Measurements from ENCODE around the gene LAMA2.
"Not testable (repeated sequence)": the region's sequence is repeated elsewhere in the genome, so short reads cannot be mapped to it uniquely, and the experiment has no call there.

The LAMA2 gene

GRCh38 chr6:129124347-129124746 is 241.4 kb downstream of the LAMA2 start:
- DNase-seq (ENCODE audit: low spot score): no peak

DNA sequence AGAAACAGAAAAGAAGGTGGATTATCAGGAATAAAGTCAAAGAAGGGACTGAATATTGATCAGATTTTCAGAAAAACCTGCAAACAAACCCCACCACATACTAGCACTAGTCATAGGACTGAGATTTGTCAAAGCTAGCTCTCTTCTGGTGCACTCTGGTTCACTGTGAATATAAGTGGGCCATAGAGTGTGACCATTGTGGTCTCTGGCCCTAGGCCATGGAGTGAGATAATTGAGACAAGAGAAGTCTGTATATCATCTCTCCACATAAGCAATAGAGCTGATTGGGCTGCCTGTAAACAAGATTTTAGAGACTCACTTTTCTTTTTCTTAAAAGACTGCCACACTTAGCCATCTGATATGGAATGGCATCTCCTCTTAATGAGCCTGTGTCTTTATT is 247.2 kb downstream of the LAMA2 start:
- no peak for DNase-seq (ENCODE audit: low spot score)

DNA sequence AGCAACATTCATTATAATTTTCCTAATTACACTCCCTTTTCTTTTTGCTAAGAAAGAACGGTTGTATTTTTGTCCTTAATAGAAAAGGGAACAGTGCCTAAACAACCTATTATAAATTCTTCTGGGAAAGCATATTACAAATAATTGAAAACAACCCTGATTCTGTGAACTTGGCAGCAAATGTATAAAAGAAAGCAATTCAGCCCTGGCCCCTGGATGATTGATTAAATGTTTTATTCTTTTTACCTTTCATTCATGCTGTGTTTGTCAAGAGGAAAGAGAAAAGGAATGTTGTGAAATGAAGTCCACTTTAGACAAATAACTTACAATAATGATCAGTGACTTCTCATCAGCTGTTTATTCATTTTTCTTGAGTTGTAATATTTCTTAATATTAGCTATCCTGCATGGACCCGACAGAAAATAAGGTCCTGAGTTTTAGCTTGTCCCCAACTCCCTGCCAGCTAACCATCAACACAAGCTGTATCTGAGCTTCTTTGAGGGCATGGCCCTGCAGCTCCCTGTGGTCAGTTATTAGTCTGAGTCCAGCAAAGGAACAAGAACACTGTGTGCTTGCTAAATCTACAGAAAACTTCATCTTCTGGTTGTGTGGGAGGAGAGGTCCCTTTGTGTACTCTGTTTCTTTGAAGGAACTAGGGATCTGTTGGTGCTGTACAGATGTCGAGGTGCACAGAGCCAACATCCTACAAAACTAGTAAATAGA is 248.2 kb downstream of the LAMA2 start:
- DNase-seq (ENCODE audit: low spot score): no peak

DNA sequence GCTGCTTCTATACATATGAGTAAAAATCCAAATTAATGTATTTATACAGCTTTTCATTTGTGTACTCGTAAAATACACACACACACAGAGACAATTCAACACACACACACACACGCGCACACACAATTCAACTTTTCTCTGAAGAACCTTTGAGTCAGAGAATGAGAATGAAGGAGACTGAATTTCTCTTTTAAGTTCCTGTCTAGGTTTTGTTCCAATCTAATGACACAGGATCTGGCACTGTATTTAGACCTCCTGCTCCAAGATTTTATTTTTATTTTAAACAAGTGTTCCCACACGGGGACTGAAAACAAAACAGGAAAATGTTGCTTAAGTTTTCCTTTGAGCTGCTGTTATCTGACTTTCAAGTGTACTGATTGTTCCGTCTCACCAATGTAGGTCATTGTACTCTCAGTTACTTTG is 250.8 kb downstream of the LAMA2 start:
- DNase-seq (ENCODE audit: low spot score): no peak

DNA sequence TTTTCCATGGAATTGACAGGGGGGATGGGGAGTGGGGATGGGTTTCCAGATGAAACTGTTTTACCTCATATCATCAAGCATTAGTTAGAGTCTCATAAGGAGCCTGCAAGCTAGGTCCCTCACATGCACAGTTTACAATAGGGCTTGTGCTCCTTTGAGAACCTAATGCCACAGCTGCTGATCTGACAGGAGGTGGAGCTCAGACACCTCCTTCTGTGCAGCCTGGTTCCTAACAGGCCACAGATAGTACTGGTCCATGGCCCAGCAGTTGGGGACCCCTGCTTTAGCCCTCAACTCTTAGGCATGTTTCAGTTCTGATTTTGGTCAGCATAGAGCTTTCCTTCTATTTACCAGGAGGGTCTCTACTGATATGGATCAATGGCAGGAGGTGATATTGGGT is 251.6 kb downstream of the LAMA2 start:
- DNase-seq (ENCODE audit: low spot score): no peak

GRCh38 chr6:129135451-129135850 is 252.5 kb downstream of the LAMA2 start:
- DNase-seq (ENCODE audit: low spot score): no peak

- no peak for DNase-seq (ENCODE audit: low spot score)
These were observed 253.8 kb downstream of the LAMA2 start for GRCh38 chr6:129136751-129137150.

DNA sequence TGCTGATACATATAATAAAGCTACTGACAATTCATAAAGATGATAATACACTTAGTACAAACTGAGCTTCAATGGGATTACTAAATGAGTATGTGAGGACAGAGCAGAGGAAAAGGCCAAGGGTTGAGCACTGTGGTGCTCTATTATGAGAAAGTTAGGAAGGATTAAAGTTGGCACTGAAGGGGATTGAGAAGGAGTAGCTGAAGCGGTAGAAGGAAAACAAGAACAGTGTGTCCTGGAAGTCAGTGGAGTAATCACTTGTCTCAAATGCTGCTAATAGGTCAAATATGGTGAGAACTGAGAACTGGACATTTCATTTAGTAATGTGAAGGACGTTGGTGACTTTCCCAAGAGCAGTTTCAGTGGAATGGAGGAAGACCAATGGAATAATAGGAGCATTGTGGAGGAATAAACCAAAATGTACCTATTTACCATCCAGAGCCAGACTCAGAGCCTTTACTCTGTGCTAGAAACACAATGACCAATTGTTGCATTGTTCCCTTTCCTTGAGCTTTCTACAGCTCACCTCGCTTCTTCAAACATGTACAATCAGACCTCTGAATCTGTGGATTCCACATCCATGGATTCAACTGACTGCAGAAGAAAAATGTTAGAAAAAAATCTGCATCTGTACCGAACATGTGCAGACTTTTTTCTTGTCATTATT is 255.9 kb downstream of the LAMA2 start:
- no peak for DNase-seq (ENCODE audit: low spot score)

DNA sequence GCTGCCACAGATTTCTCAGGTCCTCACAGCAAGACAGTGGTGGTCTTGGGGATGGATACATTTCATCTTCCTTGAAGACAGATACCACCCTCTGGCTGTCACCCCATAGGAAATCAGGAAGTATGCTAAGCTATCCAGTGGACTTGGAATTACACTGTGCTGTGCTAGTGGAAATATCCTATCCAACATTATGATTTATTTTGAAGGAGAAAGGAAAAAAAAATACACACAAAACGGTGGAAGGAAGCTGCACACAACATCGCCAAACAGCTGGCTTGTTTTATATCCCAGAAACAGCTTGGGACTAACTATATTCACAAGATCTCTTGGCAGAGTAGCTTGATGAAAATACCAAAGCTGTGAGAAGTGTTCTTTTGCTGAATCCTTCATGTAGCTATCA is 257.6 kb downstream of the LAMA2 start:
- no peak for DNase-seq (ENCODE audit: low spot score)

GRCh38 chr6:129141499-129141898 is 258.6 kb downstream of the LAMA2 start:
- no peak for DNase-seq (ENCODE audit: low spot score)

- no peak for DNase-seq (ENCODE audit: low spot score)
These were observed 264.0 kb downstream of the LAMA2 start for GRCh38 chr6:129146902-129147301.

GRCh38 chr6:129150507-129150906 is 267.6 kb downstream of the LAMA2 start:
- DNase-seq (ENCODE audit: low spot score): no peak

DNA sequence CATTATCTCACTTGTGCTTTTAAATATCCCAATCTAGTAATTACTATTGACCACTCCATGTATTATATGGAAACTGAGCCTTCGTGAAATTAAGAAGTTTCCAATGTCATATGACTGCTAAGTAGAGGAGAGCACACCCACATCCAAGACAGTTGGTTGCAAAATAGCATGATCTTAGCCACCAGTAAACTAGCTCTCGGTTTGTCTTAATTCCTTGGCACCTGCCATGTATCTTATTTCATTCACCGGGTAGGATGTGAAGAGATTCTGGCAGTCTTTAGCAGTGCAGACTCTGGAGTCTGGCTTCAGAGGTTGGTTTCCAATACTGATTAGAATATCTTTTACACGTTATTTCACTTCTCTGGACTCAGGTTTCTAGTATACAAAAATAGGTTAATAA is 270.3 kb downstream of the LAMA2 start:
- no peak for DNase-seq (ENCODE audit: low spot score)

GRCh38 chr6:129159242-129159641 is 276.3 kb downstream of the LAMA2 start:
- not testable (repeated sequence) for DNase-seq (ENCODE audit: low spot score)

GRCh38 chr6:129162605-129163004 is 279.7 kb downstream of the LAMA2 start:
- DNase-seq (ENCODE audit: low spot score): no peak

- no peak for DNase-seq (ENCODE audit: low spot score)
These were observed 280.6 kb downstream of the LAMA2 start for GRCh38 chr6:129163551-129163950.

- no peak for DNase-seq (ENCODE audit: low spot score)
These were observed 281.1 kb downstream of the LAMA2 start for GRCh38 chr6:129164032-129164431.

GRCh38 chr6:129172279-129172995 is 289.5 kb downstream of the LAMA2 start:
- not testable (repeated sequence) for DNase-seq (ENCODE audit: low spot score)

DNA sequence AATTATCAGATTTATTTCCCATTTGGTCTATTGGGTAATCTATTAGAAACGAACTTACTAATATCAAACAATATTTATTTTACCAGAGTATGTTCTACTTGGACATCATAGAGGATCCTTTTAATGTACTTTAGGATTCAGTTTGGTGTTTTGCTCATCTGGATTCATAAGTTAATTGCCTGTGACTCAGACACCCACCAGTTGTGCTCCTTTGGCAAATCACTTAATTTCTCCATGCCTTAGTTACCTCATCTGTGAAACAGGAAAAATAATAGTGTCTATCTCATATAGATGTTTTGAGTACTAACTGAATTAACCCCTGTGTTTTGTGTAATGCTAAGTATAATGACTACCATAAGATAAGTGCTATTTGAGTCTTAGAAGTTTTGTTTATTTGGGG is 292.1 kb downstream of the LAMA2 start:
- DNase-seq (ENCODE audit: low spot score): no peak

GRCh38 chr6:129177801-129178200 is 294.9 kb downstream of the LAMA2 start:
- DNase-seq (ENCODE audit: low spot score): no peak

GRCh38 chr6:129179283-129179682 is 296.3 kb downstream of the LAMA2 start:
- no peak for DNase-seq (ENCODE audit: low spot score)

DNA sequence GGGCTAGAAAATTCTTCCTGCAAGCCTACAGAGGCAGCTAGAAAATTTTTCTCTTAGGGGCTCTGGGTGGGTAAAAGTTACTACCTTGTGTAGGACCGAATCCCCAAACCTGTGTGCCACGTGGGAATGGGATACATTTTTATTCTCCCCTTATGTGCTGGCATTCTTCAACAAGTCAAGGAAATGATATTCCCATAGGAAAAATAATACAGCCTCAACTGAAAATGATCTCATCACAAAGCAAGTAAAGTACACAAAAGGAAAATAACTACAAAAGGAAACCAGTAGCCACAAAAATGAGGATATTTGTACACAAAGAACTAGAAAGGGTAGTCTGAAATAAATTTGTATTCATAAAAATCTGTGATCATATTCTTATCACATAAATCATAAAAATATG is 298.1 kb downstream of the LAMA2 start:
- DNase-seq (ENCODE audit: low spot score): no peak

GRCh38 chr6:129183187-129183591 is 300.3 kb downstream of the LAMA2 start:
- no peak for DNase-seq (ENCODE audit: low spot score)
